ENCODE data around the gene RAB33B.

RAB33B gene

DNA sequence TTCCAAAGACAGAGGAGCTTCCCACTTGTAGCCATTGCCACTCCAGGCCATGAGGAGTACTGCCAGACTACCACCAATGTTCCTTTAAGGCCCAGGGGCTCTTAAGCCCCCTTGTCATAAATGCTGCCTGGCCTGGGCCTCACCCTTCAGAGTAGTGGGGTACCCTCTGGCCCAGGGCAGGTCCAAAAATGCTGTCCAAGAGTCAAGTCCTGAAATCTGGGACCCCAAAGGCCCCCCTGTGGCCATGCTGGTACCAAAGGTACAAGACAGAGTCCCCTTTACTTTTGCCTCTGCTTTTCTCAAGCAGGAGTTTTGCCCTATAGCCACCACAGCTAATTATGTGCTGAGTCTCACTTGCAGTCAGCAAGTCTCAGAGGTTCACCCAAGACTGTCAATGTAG is 16.4 kb downstream of the RAB33B start:
- no peak overlapping the region for H3K27ac ChIP-seq (ENCODE audit: low read depth, low read length, poor library complexity, severe bottlenecking)
- no peak overlapping the region for H2AFZ ChIP-seq (ENCODE audit: low read length)
- no peak overlapping the region for H3K4me3 ChIP-seq (ENCODE audit: low read depth, low read length, poor library complexity, severe bottlenecking)
- no peaks in the 10 kb centered on the region for H3K9me2 ChIP-seq (ENCODE audit: low read depth, low read length)
- H3K79me2 ChIP-seq (ENCODE audit: insufficient read depth, low read length): peaks cover 10% of the 10 kb centered on the region
- no peaks in the 10 kb centered on the region for H3K27me3 ChIP-seq (ENCODE audit: insufficient read depth, low read length)
- no peak overlapping the region for H3K9ac ChIP-seq (ENCODE audit: low read length)
- H3K9me3 ChIP-seq (ENCODE audit: low read length): peaks cover 5% of the 10 kb centered on the region; the same call in 1 of the 2 replicates
- no peak for TF ChIP-seq EZH2 (IDR thresholded peaks at IDR 0.05; ENCODE audit: borderline replicate concordance, low read length)
- TF ChIP-seq, protein P1, sequence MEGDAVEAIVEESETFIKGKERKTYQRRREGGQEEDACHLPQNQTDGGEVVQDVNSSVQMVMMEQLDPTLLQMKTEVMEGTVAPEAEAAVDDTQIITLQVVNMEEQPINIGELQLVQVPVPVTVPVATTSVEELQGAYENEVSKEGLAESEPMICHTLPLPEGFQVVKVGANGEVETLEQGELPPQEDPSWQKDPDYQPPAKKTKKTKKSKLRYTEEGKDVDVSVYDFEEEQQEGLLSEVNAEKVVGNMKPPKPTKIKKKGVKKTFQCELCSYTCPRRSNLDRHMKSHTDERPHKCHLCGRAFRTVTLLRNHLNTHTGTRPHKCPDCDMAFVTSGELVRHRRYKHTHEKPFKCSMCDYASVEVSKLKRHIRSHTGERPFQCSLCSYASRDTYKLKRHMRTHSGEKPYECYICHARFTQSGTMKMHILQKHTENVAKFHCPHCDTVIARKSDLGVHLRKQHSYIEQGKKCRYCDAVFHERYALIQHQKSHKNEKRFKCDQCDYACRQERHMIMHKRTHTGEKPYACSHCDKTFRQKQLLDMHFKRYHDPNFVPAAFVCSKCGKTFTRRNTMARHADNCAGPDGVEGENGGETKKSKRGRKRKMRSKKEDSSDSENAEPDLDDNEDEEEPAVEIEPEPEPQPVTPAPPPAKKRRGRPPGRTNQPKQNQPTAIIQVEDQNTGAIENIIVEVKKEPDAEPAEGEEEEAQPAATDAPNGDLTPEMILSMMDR (IDR thresholded peaks at IDR 0.05; ENCODE audit: low read length): no peak
- H3K4me2 ChIP-seq (ENCODE audit: low read length): no peak overlapping the region
- no peaks in the 10 kb centered on the region for H3K4me1 ChIP-seq (ENCODE audit: insufficient read depth, low read length, severe bottlenecking)
- no peaks in the 10 kb centered on the region for H4K20me1 ChIP-seq (ENCODE audit: insufficient read depth, low read length)
- H3F3A ChIP-seq (ENCODE audit: insufficient read depth, low read length): no peaks in the 10 kb centered on the region
- peaks cover 13% of the 10 kb centered on the region for H3K36me3 ChIP-seq (ENCODE audit: insufficient read depth, low read length)

DNA sequence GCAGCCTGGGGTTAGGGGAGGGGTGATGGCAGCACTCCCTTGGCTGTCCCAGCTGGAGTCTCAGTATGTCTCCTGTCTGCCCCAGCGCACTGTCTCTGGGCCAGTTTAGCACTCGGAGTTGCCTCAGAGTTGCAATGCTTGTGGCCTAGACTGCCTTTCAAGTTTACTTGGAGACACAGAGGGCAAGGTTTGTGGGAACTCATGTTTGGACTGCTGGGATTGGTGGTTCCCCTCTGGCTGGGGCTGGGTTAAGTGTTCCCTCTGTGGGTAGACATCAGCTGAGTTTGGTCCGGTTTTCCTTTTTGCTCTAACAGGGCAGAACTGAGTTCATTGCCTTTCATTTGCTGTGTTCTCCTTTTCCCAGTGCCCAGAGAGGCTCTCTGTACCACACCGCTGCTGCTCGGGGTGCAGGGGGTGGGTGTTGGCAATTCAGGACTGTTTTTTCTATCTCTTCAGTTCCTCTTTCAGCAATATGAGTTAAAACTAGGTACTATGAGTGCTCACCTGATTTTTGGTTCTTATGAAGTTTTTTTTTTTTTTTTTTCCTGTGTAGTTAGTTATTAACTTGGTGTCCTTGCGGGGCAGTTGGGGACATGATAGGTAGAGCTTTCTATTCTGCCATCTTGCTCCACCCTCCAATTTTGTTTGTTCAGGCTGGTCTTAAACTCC is 17.2 kb downstream of the RAB33B start:
- no peak overlapping the region for H3K9ac ChIP-seq (ENCODE audit: low read length)
- H3F3A ChIP-seq (ENCODE audit: insufficient read depth, low read length): no peaks in the 10 kb centered on the region
- peaks cover 5% of the 10 kb centered on the region; the same call in 1 of the 2 replicates for H3K9me3 ChIP-seq (ENCODE audit: low read length)
- no peak overlapping the region for H3K27ac ChIP-seq (ENCODE audit: low read depth, low read length, poor library complexity, severe bottlenecking)
- no peaks in the 10 kb centered on the region for H3K4me1 ChIP-seq (ENCODE audit: insufficient read depth, low read length, severe bottlenecking)
- peaks cover 13% of the 10 kb centered on the region for H3K36me3 ChIP-seq (ENCODE audit: insufficient read depth, low read length)
- peaks cover 5% of the 10 kb centered on the region; the same call in 1 of the 2 replicates for H3K79me2 ChIP-seq (ENCODE audit: insufficient read depth, low read length)
- no peak overlapping the region for H3K4me2 ChIP-seq (ENCODE audit: low read length)
- no peak overlapping the region for H3K4me3 ChIP-seq (ENCODE audit: low read depth, low read length, poor library complexity, severe bottlenecking)
- no peak overlapping the region for H2AFZ ChIP-seq (ENCODE audit: low read length)
- TF ChIP-seq, protein P1 (IDR thresholded peaks at IDR 0.05; ENCODE audit: low read length): no peak
- no peak for TF ChIP-seq EZH2 (IDR thresholded peaks at IDR 0.05; ENCODE audit: borderline replicate concordance, low read length)
- no peaks in the 10 kb centered on the region for H3K9me2 ChIP-seq (ENCODE audit: low read depth, low read length)
- H3K27me3 ChIP-seq (ENCODE audit: insufficient read depth, low read length): no peaks in the 10 kb centered on the region
- H4K20me1 ChIP-seq (ENCODE audit: insufficient read depth, low read length): no peaks in the 10 kb centered on the region

DNA sequence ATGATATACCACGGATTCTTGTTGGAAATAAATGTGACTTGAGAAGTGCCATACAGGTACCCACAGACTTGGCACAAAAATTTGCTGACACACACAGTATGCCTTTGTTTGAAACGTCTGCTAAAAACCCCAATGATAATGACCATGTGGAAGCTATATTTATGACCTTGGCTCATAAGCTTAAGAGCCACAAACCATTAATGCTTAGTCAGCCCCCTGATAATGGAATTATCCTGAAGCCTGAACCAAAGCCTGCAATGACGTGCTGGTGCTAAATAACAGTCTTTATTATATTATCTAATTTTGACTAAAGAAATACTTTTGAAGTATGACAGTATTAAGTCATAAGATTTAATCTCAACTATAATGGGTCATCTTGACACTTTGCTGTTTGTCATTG is 18.9 kb downstream of the RAB33B start:
- Histone ChIP-seq H3F3A (ENCODE audit: insufficient read depth, low read length) (no peaks in the 10 kb centered on the region), H3K36me3 (ENCODE audit: insufficient read depth, low read length) (peaks cover 13% of the 10 kb centered on the region), H3K4me2 (ENCODE audit: low read length) (no peak overlapping the region), H3K9ac (ENCODE audit: low read length) (no peak overlapping the region), H3K9me3 (ENCODE audit: low read length) (peaks cover 5% of the 10 kb centered on the region; the same call in 1 of the 2 replicates), H3K4me3 (ENCODE audit: low read depth, low read length, poor library complexity, severe bottlenecking) (no peak overlapping the region), H3K79me2 (ENCODE audit: insufficient read depth, low read length) (no peaks in the 10 kb centered on the region), H3K27me3 (ENCODE audit: insufficient read depth, low read length) (no peaks in the 10 kb centered on the region), H3K4me1 (ENCODE audit: insufficient read depth, low read length, severe bottlenecking) (no peaks in the 10 kb centered on the region), H3K9me2 (ENCODE audit: low read depth, low read length) (no peaks in the 10 kb centered on the region), H3K27ac (ENCODE audit: low read depth, low read length, poor library complexity, severe bottlenecking) (no peak overlapping the region), H4K20me1 (ENCODE audit: insufficient read depth, low read length) (no peaks in the 10 kb centered on the region), H2AFZ (ENCODE audit: low read length) (no peak overlapping the region)
- TF ChIP-seq, protein P1 (IDR thresholded peaks at IDR 0.05; ENCODE audit: low read length): no peak
- no peak for TF ChIP-seq EZH2 (IDR thresholded peaks at IDR 0.05; ENCODE audit: borderline replicate concordance, low read length)

All from OCI-LY1 (cell line).